ENCODE results near the gene TFE3.
"Not testable (repeated sequence)": the region's sequence is repeated elsewhere in the genome, so short reads cannot be mapped to it uniquely, and the experiment has no call there.

TFE3 gene

DNA sequence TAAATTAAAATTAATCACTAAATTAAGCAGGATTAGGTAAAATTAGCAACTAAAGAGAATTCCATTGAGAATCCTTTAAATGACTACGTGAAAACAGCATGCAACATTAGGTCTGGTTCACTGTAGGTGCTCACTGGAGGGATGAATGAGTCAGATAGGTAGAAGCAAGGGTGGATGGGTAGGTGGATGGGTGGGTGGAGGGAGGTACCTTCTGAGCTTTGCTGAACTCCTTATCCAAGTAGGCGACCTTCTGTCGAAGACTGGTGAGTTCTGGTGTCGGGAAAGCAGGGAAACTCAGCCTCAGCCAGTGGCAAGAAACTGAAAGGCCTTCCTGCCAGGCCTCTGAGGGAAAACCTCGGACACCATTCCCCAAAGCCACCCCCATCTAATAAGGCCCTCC, 44.1 kb downstream of the TFE3 start:
- no peak for DNase-seq

DNA sequence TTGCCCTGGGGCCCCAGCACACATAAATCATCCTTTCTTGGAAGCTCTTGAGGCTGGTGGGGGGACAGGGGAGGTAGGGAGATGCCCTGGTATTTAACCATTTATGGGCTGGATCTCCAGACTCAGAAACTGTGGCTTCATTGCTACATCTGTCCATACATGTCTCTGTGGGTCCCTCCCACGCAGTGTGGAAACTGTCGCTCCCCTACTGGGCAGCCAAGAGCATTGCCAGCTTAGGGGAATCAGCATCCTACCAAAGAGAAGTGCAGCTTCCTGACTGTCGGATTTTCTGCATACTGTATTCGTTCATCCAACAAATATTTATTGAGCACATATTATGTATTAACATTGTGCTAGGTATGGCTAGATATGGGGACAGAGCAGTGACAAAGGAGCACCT, 44.8 kb downstream of the TFE3 start:
- DNase-seq, result no peak

DNA sequence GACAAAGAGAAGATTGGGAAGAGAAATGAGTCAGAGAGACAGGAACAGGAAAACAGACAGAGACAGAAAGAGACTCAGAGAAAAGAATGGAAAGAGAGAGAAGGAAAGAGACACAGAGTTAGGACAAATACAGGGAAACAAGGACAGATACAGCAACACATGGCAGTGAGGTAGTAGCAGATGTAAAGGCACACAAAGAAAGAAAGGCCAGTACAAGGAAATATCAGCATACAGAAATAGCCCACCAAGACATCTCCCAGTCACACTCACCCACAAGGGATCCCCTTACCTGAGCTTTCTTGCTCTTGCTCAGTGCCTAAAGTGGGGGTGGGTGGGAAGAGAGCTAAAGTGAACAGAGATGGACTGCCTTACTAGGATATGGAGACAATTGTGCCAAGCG, 45.3 kb downstream of the TFE3 start:
- no peak for DNase-seq

DNA sequence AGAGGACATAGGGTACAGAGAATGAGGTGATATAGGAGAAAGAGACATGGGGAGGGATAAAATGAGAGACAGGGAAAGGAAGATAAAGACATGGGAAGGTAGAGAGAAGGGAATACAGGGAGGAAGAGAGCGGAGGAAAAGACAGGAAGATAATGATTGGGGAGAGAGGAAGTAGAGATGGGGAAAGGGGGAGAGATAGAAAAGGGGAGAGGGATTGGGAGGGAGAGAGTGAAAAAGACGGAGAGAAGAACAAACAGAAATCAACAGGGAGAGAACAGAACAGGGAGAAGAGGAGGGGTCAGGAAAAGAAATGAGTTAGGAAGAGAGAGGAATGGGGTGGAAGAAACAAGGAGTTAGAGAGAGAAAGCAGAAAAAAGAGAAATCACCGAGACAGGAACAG, 45.7 kb downstream of the TFE3 start:
- DNase-seq, result no peak

DNA sequence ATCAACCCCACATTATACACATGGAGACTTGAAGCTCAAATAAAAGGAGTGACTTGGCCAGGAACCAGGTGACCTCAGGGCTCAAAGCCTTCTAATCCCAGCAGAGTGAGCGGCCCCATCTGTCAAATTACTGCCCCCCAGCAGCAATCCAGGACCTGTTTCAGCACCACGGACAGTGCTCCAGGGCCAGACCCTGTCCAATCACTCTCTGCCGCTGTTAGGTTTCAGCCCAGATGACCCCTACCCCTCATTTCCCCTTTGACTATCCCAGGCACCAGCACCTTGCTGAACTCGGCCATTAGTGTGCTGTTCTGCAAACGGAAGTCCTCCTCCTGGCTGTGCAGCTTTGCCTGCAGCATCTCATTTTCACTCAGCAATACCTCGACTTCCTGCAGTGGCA, 46.2 kb downstream of the TFE3 start:
- DNase-seq, result no peak

DNA sequence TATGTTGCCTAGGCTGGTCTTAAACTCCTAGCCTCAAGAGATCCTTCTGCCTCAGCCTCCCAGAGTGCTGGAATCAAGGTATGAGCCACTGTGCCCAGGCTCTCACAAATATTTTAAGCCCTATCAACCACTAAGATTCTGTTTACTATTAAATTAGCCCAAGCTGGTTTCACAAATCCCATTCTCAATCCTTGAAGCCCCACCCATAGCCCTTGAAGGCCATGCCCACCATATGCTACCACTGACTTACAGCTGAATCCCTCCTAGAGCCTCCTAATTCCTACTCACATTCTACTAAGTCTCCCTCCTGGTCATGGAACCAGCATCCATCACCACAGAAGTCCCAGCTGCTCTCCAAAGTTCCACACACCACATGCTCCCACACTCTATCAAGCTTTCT, 50.8 kb downstream of the TFE3 start:
- DNase-seq, result no peak

DNA sequence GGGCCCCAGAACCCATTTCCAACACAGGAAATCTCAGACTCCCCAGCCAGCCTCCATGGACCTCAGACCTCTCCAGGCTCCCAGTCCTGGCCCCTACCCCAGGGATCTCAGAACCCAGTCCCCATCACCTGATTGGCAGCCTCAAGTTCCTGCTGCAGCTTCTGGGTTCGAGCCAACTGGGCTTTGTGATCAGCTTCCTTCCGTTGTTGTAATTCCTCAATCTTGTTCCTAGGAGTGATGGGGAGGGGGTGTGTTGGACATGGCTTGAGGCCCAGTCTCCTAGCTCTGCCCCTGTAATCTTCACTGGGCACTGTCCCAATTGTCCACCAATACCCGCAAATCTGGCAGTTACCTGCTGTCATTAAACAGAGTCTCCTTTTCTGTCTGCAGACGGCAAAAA, 53.7 kb downstream of the TFE3 start:
- DNase-seq, result no peak

DNA sequence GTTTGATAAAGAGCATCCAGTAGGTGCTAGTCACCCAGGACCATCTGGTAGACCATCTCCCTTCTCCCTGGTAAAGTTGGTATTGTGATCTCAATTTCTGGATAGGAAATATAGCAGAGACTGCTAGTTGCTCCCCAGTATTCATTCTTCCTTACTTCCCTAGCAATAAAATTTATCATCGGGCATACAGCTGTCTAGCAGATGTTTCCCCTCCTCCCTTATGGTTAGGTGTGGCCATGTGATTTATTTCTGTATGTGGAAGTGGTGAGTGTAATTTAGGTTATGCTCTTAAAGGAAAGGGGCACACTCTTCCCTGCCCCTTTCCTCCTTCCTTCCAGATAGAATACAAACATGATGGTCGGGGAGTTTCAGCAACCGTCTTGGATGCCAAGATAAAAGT, 59.3 kb downstream of the TFE3 start:
- no peak for DNase-seq

DNA sequence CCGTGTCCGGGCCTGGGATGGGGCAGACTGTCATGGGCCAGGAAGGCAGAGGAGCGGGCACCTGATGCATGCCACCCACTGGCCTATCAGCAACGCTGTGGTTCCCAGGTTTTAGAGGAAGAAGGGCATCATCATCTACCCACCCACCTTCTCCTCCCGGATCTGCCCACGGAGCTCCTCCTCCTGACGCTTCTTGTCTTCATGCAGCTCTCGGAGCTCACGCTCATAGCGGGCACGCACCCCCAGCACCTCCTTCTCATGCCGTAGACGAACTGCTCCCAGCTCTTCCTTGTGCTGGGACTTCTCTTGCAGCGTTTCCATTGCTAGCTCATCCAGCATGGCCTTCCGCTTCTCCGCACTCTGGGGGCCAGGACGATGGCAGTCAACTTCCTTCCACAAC, 60.1 kb downstream of the TFE3 start:
- no peak for DNase-seq

DNA sequence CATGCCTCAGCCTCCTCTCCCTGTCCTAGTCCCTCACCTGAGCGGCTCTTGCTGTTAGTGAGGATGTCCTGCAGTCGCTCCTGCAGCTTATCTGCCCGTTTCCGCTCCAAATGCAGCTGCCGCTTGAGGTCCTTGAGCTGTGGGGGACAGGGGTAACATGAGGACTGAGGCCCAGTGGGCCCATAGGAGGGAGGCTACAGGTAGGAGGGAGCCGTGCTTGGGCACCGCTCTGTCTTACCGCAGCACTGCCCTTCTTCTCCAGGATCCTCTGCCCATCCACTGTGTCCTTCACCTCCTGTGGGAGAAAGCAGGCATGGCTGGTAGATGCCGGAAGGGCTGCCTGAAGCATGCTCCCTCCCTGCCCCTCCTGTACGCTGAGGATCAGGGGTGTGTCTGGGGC, 62.0 kb downstream of the TFE3 start:
- DNase-seq, result no peak

DNA sequence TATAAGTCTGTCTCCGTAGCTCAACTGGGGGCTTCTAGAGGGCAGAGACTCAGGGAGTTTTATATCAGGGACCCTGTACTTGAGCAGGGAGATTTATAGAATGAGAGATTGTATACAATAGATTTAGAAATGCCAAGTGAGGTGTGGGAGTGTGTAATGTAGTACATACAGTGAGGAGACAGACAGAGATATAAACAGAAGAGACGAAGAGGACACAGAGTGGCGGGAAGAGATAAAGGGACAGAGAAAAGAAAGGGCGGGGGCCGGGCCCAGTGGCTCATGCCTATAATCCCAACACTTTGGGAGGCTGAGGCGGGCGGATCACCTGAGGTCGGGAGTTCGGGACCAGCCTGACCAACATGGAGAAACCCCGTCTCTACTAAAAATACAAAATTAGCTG, 62.8 kb downstream of the TFE3 start:
- not testable (repeated sequence) for DNase-seq

Measured in fibroblast of skin of right biceps (primary cell).